ENCODE results near the gene RTP5.

GRCh38 chr2:241897231-241897916 lies 27.8 kb downstream of the RTP5 start:
- TF ChIP-seq SP1 (IDR thresholded peaks at IDR 0.05; ENCODE audit: low read depth) = no peak
- no peak for TF ChIP-seq MAX (IDR thresholded peaks at IDR 0.05)
- no peak for TF ChIP-seq CTCF (IDR thresholded peaks at IDR 0.05 in 2 of 3, conservative IDR thresholded peaks at IDR 0.05 in 1 of 3; ENCODE audit: borderline replicate concordance in 1 of 3, insufficient read depth in 1 of 3, low read depth in 2 of 3, low read length in 2 of 3)
- TF ChIP-seq CEBPB (IDR thresholded peaks at IDR 0.05; ENCODE audit: low read depth) = no peak
- no peak for TF ChIP-seq EZH2 (IDR thresholded peaks at IDR 0.05)
- no peak for TF ChIP-seq TCF7L2 (IDR thresholded peaks at IDR 0.05; ENCODE audit: borderline replicate concordance, extremely low read depth, insufficient read depth, insufficient read length)
- TF ChIP-seq ELF1 (IDR thresholded peaks at IDR 0.05; ENCODE audit: borderline replicate concordance, low read depth) = no peak
- TF ChIP-seq RAD21 (IDR thresholded peaks at IDR 0.05; ENCODE audit: low read depth) = no peak
- TF ChIP-seq POLR2AphosphoS5 (IDR thresholded peaks at IDR 0.05; ENCODE audit: low read depth, low read length) = no peak
- TF ChIP-seq ZNF274 (IDR thresholded peaks at IDR 0.05; ENCODE audit: low read depth, low read length) = no peak
- TF ChIP-seq REST (IDR thresholded peaks at IDR 0.05; ENCODE audit: low read depth) = no peak
- no peak for TF ChIP-seq POLR2A (IDR thresholded peaks at IDR 0.05; ENCODE audit: borderline replicate concordance, extremely low read depth, insufficient read depth, insufficient read length)

Measured in HCT116 (cell line).